Central memory CD8-positive, alpha-beta T cell (primary cell): Measurements from ENCODE around the gene INPP4A.

Experiments
- ATAC-seq: fragments of 150-1000 bp; cut with Tn5 transposase; replicated peaks from 2 replicates; pipeline ENCODE4 v1.10.0; 2022; ENCODE audit warnings: mild to moderate bottlenecking, moderate FRiP score, moderate number of reproducible peaks; ENCODE audit not compliant: poor library complexity, severe bottlenecking; ENCODE audit errors: extremely low read depth
- DNase-seq, 2 donors: peaks; one replicate each; pipeline ENCODE4 v3.0.0; 2021; ENCODE audit warnings: low spot score in 2 of 2
- H3K27ac Mint-ChIP-seq: one replicate; pipeline ENCODE4 v1.8.0; 2022; ENCODE audit warnings: low read depth, mild to moderate bottlenecking, moderate library complexity, mixed read lengths
- H3K27me3 Mint-ChIP-seq: one replicate; pipeline ENCODE4 v1.8.0; 2022; ENCODE audit warnings: mixed read lengths
- H3K36me3 Mint-ChIP-seq: one replicate; pipeline ENCODE4 v1.8.0; 2022; ENCODE audit warnings: mild to moderate bottlenecking, moderate library complexity, mixed read lengths; ENCODE audit not compliant: insufficient read depth
- H3K4me1 Mint-ChIP-seq: one replicate; pipeline ENCODE4 v1.8.0; 2022; ENCODE audit warnings: mixed read lengths
- H3K4me3 Mint-ChIP-seq: one replicate; pipeline ENCODE4 v1.8.0; 2022; ENCODE audit warnings: mild to moderate bottlenecking, moderate library complexity, mixed read lengths
- H3K9me3 Mint-ChIP-seq: one replicate; pipeline ENCODE4 v1.8.0; 2022; ENCODE audit warnings: mixed read lengths

INPP4A gene

DNA sequence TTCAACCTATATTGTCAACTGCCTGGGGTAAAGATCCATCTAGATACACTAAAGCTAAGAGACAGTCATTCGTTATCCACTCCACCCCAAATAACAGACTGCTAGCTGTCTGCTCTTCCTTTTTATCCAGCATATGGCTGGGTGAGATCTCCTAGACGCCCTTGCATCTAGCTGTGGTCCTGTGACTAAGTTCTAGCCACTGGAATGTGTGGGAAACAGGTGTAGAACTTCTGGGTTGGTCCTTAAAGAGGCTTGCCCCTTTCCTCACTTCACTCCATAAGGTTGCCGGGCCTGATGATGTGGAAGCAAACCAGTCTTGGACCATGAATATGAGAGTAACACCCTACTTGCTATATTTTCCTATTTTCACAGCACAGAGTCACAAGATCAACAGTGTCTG is 160.4 kb downstream of the INPP4A start:
- H3K27ac Mint-ChIP-seq: peak overlapping the region; percentile 69
- H3K9me3 Mint-ChIP-seq: no peaks in the 10 kb centered on the region
- DNase-seq (no peak), ATAC-seq (no peak)
- no peaks in the 10 kb centered on the region for H3K27me3 Mint-ChIP-seq
- H3K36me3 Mint-ChIP-seq: peaks cover 41% of the 10 kb centered on the region
- no peak overlapping the region for H3K4me3 Mint-ChIP-seq
- H3K4me1 Mint-ChIP-seq: peaks cover 49% of the 10 kb centered on the region

DNA sequence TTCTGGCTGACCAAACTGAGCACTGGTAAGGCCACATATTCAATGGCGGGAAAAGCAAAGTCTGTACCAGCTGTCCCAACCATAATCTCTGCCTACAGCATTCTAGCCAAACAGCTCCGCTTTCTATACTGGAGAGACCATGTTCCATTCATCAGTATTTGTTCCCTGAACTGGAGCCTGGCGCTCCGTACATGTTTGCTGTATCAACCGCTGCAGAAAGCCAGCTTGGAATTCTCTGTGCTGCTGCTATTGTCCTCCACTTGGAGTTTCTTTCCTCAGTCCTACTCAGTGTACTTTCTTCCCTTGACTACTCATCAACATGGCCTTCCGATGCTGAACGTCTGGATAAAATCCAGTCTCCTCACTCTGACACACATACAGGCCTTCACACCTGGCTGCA is 161.8 kb downstream of the INPP4A start:
- ATAC-seq (no peak), DNase-seq (no peak)
- H3K27ac Mint-ChIP-seq: peak overlapping the region; percentile 76
- no peaks in the 10 kb centered on the region for H3K27me3 Mint-ChIP-seq
- H3K4me1 Mint-ChIP-seq: peaks cover 62% of the 10 kb centered on the region
- H3K36me3 Mint-ChIP-seq: peaks cover 50% of the 10 kb centered on the region
- peak overlapping the region; percentile 94 for H3K4me3 Mint-ChIP-seq
- H3K9me3 Mint-ChIP-seq: no peaks in the 10 kb centered on the region

DNA sequence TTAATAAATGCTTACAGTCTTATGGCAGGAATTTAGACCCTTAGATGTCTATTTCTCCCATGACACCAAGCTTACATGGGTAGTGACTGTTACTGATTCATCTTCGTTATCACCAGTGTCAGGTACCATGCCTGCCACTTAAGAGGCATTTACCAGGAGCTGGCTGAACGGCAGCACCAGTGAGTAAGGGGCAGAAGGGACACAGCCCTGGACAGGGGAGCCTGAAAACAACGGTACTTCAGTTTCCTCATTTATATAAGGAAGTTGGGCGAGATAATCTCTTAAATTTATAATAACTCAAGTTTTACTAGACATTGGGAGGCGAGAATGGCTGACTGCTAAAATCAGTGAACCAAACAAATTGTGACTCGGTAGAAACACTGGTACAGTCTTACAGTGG is 162.4 kb downstream of the INPP4A start:
- peak overlapping the region; percentile 76 for H3K27ac Mint-ChIP-seq
- no peaks in the 10 kb centered on the region for H3K27me3 Mint-ChIP-seq
- ATAC-seq: no peak
- H3K4me1 Mint-ChIP-seq: peaks cover 62% of the 10 kb centered on the region
- no peak for DNase-seq
- H3K36me3 Mint-ChIP-seq: peaks cover 50% of the 10 kb centered on the region
- no peaks in the 10 kb centered on the region for H3K9me3 Mint-ChIP-seq
- peak overlapping the region; percentile 94 for H3K4me3 Mint-ChIP-seq

DNA sequence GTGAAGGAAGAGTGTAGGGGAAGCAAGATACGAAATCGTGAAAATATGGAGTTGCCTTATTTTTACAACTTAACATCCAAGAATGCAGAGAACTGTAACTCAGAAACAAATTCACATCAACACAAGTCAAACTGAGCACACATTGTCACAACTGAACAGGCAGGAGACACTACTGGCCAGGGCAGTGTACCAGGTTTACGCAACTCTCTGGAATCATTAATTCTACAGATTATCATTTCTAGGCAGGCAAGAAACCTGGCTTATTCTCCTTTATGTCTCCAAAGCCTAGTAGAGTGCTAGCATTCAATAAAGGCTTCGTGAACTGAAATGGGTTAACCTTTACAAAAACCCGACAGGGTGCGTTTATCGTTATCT is 163.1 kb downstream of the INPP4A start:
- Mint-ChIP-seq H3K4me3 (peak overlapping the region; percentile 94), H3K36me3 (peaks cover 54% of the 10 kb centered on the region), H3K9me3 (no peaks in the 10 kb centered on the region), H3K27ac (peak overlapping the region; percentile 76), H3K27me3 (no peaks in the 10 kb centered on the region), H3K4me1 (peaks cover 62% of the 10 kb centered on the region)
- ATAC-seq (peak; percentile 10), DNase-seq (no peak)

DNA sequence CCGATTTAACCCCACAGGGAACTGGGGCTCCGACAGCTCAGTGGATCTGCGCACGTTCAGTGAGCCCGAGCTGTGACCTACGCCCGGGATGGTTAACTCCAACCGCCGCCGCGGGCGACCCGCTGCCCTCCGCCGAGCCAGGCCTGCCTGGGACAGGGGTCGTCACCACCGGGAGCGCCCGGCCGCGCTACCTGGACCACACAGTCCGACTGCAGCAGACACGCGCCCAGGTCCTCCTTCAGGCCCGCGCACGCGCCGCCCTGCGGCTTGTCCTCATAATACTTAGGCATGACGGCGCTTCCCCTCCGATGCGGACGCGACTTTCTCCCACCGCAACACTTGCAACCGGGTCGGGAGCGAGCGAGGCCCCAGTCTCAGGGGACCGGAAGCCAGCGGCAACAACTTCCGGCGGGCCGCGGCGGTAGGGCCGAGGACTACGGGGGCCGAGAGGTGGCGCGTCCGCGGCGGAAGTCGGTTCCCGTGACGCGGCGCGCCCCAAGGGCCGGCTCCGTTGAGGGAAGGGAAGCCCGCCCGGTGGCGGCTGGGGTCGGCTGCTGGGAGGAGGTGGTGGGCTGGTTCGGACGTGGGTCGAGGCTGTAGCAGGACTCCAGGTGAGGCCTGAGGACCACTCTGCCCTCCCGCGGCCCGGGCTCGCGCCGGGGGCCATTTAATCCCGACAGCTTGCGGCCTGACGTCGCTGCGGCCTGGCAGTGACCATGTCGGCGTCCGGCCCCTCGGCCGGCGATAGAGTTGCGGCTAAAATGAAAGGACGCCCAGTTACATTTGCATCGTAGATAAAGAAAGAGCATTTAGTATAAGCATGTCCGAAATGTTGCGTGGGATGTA is 163.7 kb downstream of the INPP4A start, which contains the start of the genes COA5 and UNC50:
COA5 (minus strand) TSS at position 397 of the 846 bp plus-strand sequence; CDS start at position 290, 107 bp downstream.
UNC50 (plus strand) TSS at position 474 of the 846 bp plus-strand sequence. CDS start 1,171 bp downstream, outside the sequence.
- Mint-ChIP-seq H3K9me3 (no peaks in the 10 kb centered on the region), H3K27me3 (no peaks in the 10 kb centered on the region), H3K4me3 (peak within 1 kb of the TSS; percentile 94), H3K36me3 (peaks cover 53% of the 10 kb centered on the region), H3K4me1 (peaks cover 65% of the 10 kb centered on the region), H3K27ac (peak within 1 kb of the TSS; percentile 76)
- ATAC-seq: peak; percentile 88
- peak; percentile 82 to 85 for DNase-seq

DNA sequence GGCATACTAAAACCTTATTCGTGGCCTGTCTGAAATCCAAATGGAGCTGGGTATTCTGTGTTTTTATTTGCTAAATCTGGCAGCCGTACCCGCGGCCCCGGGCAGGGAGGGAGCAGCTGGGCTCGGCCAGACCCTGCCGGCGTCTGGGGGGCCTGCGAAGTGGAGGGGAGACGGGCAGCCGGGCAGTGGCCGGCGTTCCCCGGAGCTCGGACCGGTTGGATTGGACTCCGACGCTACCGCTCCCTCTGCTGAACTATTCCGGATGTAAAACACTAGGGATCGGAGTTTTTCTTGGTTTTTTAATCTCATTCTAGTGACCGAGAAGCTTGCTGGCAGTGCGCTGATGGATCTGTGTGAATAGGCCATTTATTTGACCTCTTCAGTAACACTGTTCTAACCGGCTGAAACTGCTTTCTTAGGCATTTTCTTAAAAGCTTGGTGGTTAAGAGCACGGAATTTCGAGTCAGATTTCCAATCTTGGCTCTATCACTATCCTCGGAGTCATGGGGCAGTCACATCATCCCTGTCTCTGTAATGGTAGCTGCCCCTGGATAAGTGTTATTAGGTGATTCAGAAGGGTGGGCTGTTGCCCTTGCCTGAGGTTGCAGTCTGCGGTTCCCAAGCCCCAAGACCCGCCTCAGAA is 164.4 kb downstream of the INPP4A start:
- Mint-ChIP-seq H3K36me3 (peaks cover 55% of the 10 kb centered on the region), H3K4me1 (peaks cover 73% of the 10 kb centered on the region), H3K9me3 (no peaks in the 10 kb centered on the region), H3K27me3 (no peaks in the 10 kb centered on the region), H3K27ac (peak overlapping the region; percentile 76), H3K4me3 (peak overlapping the region; percentile 94)
- ATAC-seq (peak; percentile 5), DNase-seq (no peak)

DNA sequence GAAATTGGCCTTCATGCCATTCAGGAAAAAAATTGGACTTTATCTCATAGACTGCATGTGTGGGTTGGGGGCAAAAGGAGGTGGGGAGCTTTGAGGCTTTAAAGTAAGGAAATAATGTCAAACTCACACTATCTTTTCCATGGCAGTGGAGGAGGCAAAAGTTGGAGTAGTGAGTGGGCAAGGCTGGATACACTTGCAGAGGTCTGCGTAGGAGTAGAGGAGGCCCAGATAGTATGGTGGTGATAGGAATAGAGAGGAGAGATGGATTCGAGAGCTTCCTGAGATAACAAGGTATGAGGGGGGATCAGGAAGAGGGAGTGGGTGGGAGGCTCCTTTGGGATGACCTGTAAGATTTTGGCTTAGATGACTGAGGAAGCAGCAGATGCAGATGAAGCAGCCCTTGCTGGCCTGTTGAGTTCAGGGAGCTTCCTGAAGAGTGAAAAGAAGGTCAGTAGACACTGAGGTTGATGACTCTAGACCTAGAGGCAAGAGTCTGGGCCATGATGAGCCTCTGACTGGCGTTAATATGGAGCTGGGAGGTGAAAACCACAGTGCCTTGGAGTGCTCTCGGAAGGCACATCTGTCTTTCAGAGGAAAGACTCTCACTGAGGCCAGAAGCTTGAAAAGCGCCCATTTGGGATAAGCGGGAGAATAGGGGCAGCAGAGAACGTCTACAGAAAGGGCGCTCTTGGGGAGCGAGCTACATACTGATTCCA is 169.5 kb downstream of the INPP4A start:
- no peaks in the 10 kb centered on the region for H3K27me3 Mint-ChIP-seq
- H3K4me1 Mint-ChIP-seq: peaks cover 65% of the 10 kb centered on the region
- no peak for DNase-seq
- no peak for ATAC-seq
- H3K27ac Mint-ChIP-seq: peak overlapping the region; percentile 70
- no peaks in the 10 kb centered on the region for H3K9me3 Mint-ChIP-seq
- H3K36me3 Mint-ChIP-seq: peaks cover 62% of the 10 kb centered on the region
- no peak overlapping the region for H3K4me3 Mint-ChIP-seq

DNA sequence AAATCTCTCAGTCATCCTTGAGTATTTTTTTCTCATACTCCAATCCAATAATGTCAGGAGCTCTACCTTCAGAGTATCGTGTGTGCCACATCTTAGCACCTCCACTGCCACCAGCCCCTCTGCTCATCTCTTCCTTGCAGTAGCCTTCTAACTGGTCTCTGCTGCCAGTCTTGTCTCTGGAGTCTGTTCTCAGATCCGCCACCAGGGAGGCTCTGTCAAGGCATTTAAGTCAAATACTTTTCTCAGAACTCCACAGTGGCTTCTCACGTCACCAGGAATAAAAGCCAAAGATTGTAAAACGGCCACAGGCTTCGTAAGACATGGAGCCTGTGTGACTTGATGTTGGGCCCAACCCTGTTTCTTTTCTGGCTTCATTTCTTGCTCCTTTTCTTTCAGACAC is 170.8 kb downstream of the INPP4A start:
- Mint-ChIP-seq H3K27ac (peak overlapping the region; percentile 73), H3K36me3 (peaks cover 67% of the 10 kb centered on the region), H3K9me3 (no peaks in the 10 kb centered on the region), H3K4me1 (peaks cover 54% of the 10 kb centered on the region), H3K4me3 (peak overlapping the region; percentile 6), H3K27me3 (no peaks in the 10 kb centered on the region)
- ATAC-seq: no peak
- no peak for DNase-seq

DNA sequence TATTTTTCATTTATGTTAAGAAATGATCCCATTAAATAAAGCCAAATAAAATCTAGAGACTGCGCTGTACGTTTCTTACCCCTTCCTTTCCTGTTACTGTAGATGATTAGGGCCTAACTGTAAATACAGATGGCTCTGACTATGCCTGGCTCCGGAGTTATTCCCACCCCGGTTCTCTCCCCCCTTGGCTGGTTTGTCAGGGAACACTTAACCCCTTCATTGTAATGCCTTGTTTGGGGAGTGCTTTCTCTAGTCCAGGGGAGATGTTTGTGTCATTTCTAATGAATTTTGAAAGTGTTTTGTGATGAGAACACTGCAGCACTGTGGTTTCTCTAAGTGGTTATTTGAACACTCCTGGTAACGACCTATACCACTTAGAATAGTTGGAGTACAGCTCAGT is 172.5 kb downstream of the INPP4A start:
- DNase-seq (no peak), ATAC-seq (no peak)
- no peaks in the 10 kb centered on the region for H3K9me3 Mint-ChIP-seq
- H3K27ac Mint-ChIP-seq: peak overlapping the region; percentile 80
- H3K4me1 Mint-ChIP-seq: peaks cover 51% of the 10 kb centered on the region
- H3K27me3 Mint-ChIP-seq: no peaks in the 10 kb centered on the region
- peaks cover 65% of the 10 kb centered on the region for H3K36me3 Mint-ChIP-seq
- H3K4me3 Mint-ChIP-seq: no peak overlapping the region

DNA sequence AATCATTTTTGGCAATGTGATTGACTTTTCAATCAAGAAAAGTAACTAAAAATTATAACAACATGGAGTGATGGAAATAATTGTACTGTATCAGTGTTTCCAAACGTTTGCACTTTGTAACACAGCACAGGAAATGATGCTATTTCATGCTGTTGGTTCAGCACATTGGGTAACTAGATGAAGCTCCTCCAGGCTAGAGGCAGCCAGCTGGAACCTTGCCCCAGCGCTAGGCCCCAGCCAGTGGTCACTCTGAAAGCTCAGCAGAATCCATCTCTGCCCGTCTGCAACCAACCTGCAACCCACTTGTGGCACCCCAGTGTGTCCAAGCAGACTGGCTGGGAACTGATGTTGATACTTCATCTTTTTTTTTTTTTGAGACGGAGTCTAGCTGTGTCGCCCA is 179.0 kb downstream of the INPP4A start:
- Mint-ChIP-seq H3K27me3 (no peaks in the 10 kb centered on the region), H3K4me1 (peaks cover 17% of the 10 kb centered on the region), H3K27ac (no peak overlapping the region), H3K4me3 (no peak overlapping the region), H3K9me3 (no peaks in the 10 kb centered on the region), H3K36me3 (peaks cover 71% of the 10 kb centered on the region)
- ATAC-seq (no peak), DNase-seq (no peak)

DNA sequence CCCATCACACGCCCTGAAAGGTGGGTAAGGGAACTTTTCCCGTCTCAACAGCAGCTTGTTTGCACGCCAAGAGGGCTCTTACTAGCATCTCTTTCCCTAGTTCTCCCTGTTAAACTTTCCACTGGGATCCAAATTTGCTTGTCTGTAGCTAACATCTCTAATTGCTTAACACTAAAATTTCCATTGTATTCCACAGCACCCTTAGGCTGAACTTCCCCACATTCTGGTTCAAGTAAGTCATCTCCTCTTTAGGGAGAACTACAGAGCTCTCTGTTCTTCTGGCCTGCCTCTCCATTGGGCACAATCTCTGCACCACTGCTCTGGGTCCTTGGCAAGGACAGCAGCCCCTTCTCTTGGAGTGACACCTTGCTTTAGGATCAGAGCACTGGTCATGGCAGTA is 187.7 kb downstream of the INPP4A start:
- DNase-seq (no peak), ATAC-seq (no peak)
- Mint-ChIP-seq H3K27ac (peak overlapping the region; percentile 91), H3K9me3 (no peaks in the 10 kb centered on the region), H3K27me3 (no peaks in the 10 kb centered on the region), H3K4me3 (no peak overlapping the region), H3K4me1 (peaks cover 33% of the 10 kb centered on the region), H3K36me3 (peaks cover 52% of the 10 kb centered on the region)

DNA sequence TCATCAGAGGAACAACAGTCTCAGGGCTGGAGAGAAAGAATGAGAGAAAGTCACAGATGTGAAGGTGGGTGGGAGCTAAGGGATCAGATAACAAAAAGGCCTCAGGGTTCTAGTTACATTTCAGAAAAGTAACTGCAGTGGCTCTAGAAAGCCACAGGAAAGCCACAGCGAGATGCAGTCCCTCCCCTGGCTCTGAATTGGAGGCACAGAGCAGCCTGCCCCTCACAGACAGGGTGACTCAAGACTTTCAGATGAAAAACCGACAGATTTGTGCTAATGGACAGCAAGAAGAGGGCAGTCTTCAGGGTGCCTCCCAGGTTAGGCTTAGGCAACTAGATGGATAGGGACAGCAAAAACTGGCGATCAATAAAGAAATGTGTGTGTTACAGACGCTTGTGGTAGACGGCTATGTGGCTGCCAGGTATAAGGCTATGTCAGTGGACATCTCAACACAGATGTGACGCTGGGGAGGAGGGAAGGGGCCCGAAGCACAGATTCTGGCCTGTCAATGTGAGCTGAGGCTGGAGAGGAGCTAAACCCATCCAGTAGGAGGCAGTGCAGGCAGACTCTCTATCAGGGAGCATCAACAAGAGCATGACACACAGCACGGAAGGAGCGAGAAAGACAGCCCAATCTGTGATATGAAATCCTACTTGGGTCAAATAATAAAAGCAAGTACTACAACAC is 189.9 kb downstream of the INPP4A start:
- H3K27ac Mint-ChIP-seq: peak overlapping the region; percentile 91
- DNase-seq (peak in 1 of 2 donors; percentile 55), ATAC-seq (peak; percentile 28)
- H3K4me3 Mint-ChIP-seq: peak overlapping the region; percentile 70
- peaks cover 37% of the 10 kb centered on the region for H3K4me1 Mint-ChIP-seq
- peaks cover 57% of the 10 kb centered on the region for H3K36me3 Mint-ChIP-seq
- H3K9me3 Mint-ChIP-seq: no peaks in the 10 kb centered on the region
- no peaks in the 10 kb centered on the region for H3K27me3 Mint-ChIP-seq
